NK-92 (cell line): ENCODE measurements around the gene PDZD8.
"Not testable (repeated sequence)": the region's sequence is repeated elsewhere in the genome, so short reads cannot be mapped to it uniquely, and the experiment has no call there.

Experiments used
- DNase-seq: peaks from one replicate; lab custom pipeline; 2025; ENCODE audit not compliant: unreplicated experiment; lab: John Stamatoyannopoulos, UW

Gene PDZD8

GRCh38 chr10:117257721-117258120, 117.5 kb downstream of the PDZD8 start:
- no peak for DNase-seq

- DNase-seq = no peak
Measured at GRCh38 chr10:117256910-117257309, 118.3 kb downstream of the PDZD8 start.

DNA sequence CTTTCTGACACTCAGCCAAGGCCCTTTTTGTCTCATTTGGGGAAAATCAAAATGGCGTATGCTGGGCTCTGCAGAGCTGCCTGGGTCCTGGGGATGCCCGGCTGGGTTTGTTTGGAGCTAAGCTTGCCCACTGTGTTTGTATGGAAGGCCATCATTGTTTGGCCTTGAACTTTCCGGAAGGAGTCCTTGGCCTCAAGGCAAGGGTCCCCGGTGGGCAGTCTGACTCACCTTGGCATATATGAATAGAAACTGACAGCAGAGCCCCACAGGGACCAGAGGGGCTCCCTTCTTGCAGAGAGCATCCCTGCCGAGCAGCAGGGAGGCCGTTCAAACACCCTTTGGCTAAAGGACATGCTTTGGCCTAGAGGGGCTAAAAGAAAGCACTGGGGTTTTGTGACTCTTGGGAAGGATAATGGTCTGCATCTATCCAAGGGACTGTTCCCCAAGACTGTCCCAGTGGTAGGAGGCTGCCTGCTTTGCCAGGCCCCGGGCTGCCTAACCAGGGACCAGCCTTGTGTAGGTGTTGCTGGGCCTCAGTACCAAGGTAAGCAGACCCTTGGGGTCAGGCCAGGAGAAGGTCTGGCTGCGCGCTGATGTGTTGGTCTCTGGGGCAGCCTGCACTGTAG, 119.3 kb downstream of the PDZD8 start:
- no peak for DNase-seq

DNA sequence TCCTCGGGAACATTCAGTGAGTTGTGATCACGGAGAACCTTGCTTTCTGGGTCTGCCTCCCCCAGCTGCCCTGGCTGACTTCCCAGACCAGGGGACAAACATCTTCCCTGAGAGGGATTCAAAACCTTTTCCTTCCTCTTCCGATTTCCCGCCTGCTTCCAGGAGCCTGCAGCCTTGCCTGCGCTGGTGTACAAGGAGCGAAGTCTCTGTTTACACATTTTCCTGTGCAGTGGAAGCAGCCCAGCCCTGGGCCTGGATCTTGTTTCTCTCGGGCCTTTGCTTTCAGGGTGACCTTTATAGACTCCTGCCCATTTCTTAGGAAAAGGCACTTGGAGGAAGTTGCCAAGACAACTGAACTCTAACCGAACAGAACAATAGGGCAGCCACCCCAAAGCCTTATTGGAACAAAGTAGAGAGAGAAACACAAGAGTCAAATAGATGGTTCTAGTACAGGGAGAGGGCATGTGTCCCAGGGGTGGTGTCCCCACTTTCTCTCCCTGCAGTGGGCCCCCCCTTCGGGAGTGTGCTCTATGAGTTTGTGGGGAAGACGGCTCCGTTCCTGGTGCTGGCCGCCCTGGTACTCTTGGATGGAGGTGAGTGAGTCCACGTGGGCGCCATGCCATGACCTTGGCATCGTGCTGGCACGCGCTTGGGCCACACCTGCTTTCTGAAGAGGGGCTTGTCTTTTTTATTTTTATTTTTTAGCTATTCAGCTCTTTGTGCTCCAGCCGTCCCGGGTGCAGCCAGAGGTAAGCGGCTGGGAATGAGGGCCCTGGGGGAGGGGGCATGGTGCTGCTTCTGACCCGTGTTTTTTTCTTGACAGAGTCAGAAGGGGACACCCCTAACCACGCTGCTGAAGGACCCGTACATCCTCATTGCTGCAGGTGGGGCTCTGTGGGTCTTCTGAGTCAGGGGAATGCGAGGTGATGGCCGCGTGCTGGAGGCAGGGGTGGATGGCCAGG, 120.2 kb downstream of the PDZD8 start:
- no peak for DNase-seq

- no peak for DNase-seq
Measured at GRCh38 chr10:117254338-117254737, 120.9 kb downstream of the PDZD8 start.

- DNase-seq = no peak
Measured at GRCh38 chr10:117253908-117254307, 121.3 kb downstream of the PDZD8 start.

DNA sequence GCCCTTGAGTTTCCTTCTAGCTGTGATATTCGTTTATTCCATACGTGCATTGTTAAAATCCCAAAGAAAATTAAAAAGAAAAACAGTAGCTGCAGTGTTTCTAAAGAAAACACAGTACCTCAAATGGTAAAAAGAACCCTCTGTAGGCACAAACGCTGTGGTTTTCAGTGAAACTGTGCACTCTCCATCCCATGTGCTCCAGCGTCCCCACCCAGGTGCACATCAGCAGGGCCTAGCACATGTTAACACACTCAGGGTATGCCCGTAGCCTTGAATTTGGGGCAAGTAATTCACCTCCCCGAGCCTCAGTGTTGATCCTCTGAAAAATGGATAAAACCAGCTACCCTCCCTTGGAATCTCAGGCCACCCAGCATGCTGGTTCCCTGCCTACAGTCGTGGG, 124.8 kb downstream of the PDZD8 start:
- DNase-seq = no peak

DNA sequence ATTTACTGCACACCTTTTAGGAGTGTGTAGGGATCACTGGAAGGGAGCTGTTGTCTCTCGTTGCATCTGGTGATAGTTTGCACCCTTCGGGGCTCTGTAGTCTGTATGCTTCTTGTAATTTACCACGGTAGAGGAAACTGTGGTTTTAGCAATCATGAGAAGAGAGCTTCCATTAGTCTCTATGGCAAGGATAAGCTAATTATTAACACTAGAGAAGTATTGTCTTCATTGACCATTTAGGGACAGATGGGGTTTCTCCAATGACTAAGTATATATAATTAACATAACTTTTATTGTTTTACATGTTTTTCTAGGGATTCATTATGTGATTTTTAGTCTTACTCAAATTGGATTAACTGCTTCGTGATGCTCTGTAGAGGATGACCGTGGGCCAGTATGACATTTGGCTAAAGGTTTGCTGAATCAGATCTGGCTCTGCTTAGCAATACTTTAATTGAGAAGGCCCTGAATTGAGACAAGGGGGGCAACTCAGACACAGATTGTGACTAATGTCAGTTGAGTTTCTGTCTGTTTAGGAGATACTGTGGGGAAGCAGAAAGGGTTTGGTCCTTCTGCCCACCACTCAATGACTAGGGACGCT, 125.6 kb downstream of the PDZD8 start:
- DNase-seq = no peak

DNA sequence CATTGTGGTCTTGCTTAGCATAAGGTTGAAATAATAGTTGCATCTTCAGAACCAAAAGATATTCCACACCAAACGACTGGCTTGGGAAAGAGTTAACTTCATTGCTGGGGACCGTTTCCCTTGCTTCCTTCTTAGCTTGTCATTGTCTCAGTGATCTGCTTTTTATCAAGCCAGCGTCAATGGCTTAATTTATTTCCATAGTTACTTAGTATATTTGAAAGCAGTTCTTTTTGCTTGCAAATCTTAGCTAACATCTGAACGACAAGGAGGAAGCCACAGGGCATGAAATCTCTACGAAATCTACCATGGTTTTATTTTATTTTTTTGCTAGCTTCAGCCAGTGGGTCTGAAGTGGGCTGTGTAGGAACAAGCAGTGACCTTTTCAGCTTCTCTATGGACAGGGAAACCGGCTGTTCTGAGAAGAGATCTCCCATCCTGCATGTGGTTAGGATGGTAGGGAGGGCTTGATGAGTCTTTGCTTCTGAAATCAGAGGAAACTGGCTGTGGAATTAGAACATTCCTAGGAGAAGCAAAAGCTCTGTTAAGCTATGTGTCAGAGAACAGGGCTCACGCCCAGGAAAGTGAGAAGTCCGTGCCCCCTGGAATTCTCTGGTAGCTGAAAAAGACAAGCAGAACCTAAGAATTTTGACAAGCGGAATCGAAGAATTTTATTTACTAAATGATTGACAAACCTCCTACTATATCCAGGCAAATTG, 126.3 kb downstream of the PDZD8 start:
- no peak for DNase-seq

GRCh38 chr10:117246997-117247671, 128.1 kb downstream of the PDZD8 start:
- no peak for DNase-seq

GRCh38 chr10:117242463-117242832, 132.8 kb downstream of the PDZD8 start:
- DNase-seq = no peak

GRCh38 chr10:117241541-117242462, 133.4 kb downstream of the PDZD8 start:
- DNase-seq = no peak

GRCh38 chr10:117240621-117241529, 134.4 kb downstream of the PDZD8 start, which contains the start of gene SLC18A2:
Gene SLC18A2, plus strand, starts transcription at chr10:117241114. Its CDS starts 580 bp downstream, at chr10:117241694.
- no peak for DNase-seq

- no peak for DNase-seq
Measured at GRCh38 chr10:117239721-117240620, 135.3 kb downstream of the PDZD8 start.

- DNase-seq = no peak
Measured at GRCh38 chr10:117239051-117239450, 136.2 kb downstream of the PDZD8 start.

- no peak for DNase-seq
Measured at GRCh38 chr10:117237401-117237991, 137.7 kb downstream of the PDZD8 start.

DNA sequence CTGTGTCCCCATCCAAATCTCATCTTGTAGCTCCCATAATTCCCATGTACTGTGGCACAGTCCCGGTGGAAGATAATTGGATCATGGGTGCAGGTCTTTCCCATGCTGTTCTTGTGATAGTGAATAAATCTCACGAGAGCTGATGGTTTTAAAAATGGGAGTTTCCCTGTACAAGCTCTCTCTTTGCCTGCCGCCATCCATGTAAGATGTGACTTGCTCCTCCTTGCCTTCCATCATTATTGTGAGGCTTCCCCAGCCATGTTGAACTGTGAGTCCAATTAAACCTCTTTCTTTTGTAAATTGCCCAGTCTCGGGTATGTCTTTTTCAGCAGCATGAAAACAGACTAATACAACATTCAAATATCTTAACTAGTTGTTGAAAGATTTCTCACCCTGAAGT, 145.1 kb downstream of the PDZD8 start:
- DNase-seq = not testable (repeated sequence)
